Osteoblast (primary cell): Measurements from ENCODE around the gene SHROOM4. TPM values are rescaled to one million over a fixed set of nuclear protein-coding genes. Genes with fewer than 3 reads are reported as not detected.

Source experiments
- DNase-seq: peaks from one replicate; pipeline ENCODE4 v3.0.0; 2011; ENCODE audit warnings: low spot score, mixed read lengths; ENCODE audit not compliant: insufficient read length; ENCODE audit errors: missing footprints
- H2AFZ ChIP-seq: 2 replicates; pipeline ENCODE4 v1.6.0; 2011; ENCODE audit warnings: mild to moderate bottlenecking, low read length
- H3K27ac ChIP-seq: 2 replicates; pipeline ENCODE4 v1.5.1; 2011; ENCODE audit warnings: mild to moderate bottlenecking, low read depth, low read length, moderate library complexity
- H3K27me3 ChIP-seq: 2 replicates; pipeline ENCODE4 v1.6.0; 2012; ENCODE audit warnings: mild to moderate bottlenecking, control low read depth, inconsistent platforms, low read length, moderate library complexity; ENCODE audit not compliant: insufficient read depth
- H3K36me3 ChIP-seq: 2 replicates; pipeline ENCODE4 v1.5.1; 2011; ENCODE audit warnings: mild to moderate bottlenecking, low read length, control low read depth, moderate library complexity; ENCODE audit not compliant: insufficient read depth
- H3K4me1 ChIP-seq: 2 replicates; pipeline ENCODE4 v1.5.1; 2011; ENCODE audit warnings: mild to moderate bottlenecking, low read length, control low read depth, moderate library complexity; ENCODE audit not compliant: insufficient read depth
- H3K4me2 ChIP-seq: 2 replicates; pipeline ENCODE4 v1.6.0; 2011; ENCODE audit warnings: mild to moderate bottlenecking, low read length; ENCODE audit not compliant: insufficient read depth
- H3K4me3 ChIP-seq: fragments of 200-600 bp; sonication (generic); 3 replicates; pipeline ENCODE4 v1.5.1; 2012; ENCODE audit warnings: mild to moderate bottlenecking, low read length, inconsistent platforms; ENCODE audit not compliant: insufficient read depth
- H3K79me2 ChIP-seq: 2 replicates; pipeline ENCODE4 v1.6.0; 2012; ENCODE audit warnings: mild to moderate bottlenecking, low read length, control low read depth, inconsistent platforms; ENCODE audit not compliant: insufficient read depth
- H3K9me3 ChIP-seq: 2 replicates; pipeline ENCODE4 v1.5.1; 2011; ENCODE audit warnings: low read depth, low read length, control low read depth
- H4K20me1 ChIP-seq: 2 replicates; pipeline ENCODE4 v1.6.0; 2012; ENCODE audit warnings: mild to moderate bottlenecking, low read length, control low read depth; ENCODE audit not compliant: insufficient read depth
- CTCF ChIP-seq: IDR thresholded peaks from 2 replicates; pipeline ENCODE4 v1.5.1; 2011; ENCODE audit warnings: mild to moderate bottlenecking, low read depth, low read length, moderate library complexity; ENCODE audit errors: extremely low read depth
- total RNA-seq: library from RNA; depleted of rRNA; stranded (reverse); fragments of >200 nt; gene quantifications from 2 replicates; pipeline ENCODE4 v1.2.3, GENCODE V29; 2012

SHROOM4 gene
- total RNA-seq, 1 donor: 2.2 TPM

- Histone ChIP-seq H3K4me1 (peaks cover 24% of the 10 kb centered on the region), H3K27ac (no peak overlapping the region), H3K9me3 (no peaks in the 10 kb centered on the region), H4K20me1 (no peaks in the 10 kb centered on the region), H3K4me2 (no peak overlapping the region), H3K4me3 (no peak overlapping the region), H2AFZ (no peak overlapping the region), H3K79me2 (no peaks in the 10 kb centered on the region), H3K36me3 (no peaks in the 10 kb centered on the region), H3K27me3 (peaks cover 3% of the 10 kb centered on the region)
- no peak for TF ChIP-seq CTCF
- no peak for DNase-seq
These were observed 113.1 kb downstream of the SHROOM4 start for GRCh38 chrX:50700921-50701320.

- no peak for TF ChIP-seq CTCF
- H4K20me1 ChIP-seq: no peaks in the 10 kb centered on the region
- no peak overlapping the region for H3K4me2 ChIP-seq
- no peak for DNase-seq
- H3K27me3 ChIP-seq: peaks cover 3% of the 10 kb centered on the region
- H3K9me3 ChIP-seq: no peaks in the 10 kb centered on the region
- no peak overlapping the region for H3K4me3 ChIP-seq
- no peaks in the 10 kb centered on the region for H3K36me3 ChIP-seq
- H3K4me1 ChIP-seq: peaks cover 14% of the 10 kb centered on the region
- H3K79me2 ChIP-seq: no peaks in the 10 kb centered on the region
- no peak overlapping the region for H3K27ac ChIP-seq
- no peak overlapping the region for H2AFZ ChIP-seq
These were observed 115.0 kb downstream of the SHROOM4 start for GRCh38 chrX:50698944-50699343.

GRCh38 chrX:50697691-50698090, 116.3 kb downstream of the SHROOM4 start:
- TF ChIP-seq CTCF: no peak
- Histone ChIP-seq H4K20me1 (no peaks in the 10 kb centered on the region), H3K9me3 (no peaks in the 10 kb centered on the region), H3K36me3 (no peaks in the 10 kb centered on the region), H3K79me2 (no peaks in the 10 kb centered on the region), H3K27me3 (peaks cover 3% of the 10 kb centered on the region), H3K4me1 (peaks cover 12% of the 10 kb centered on the region), H3K27ac (no peak overlapping the region), H3K4me3 (no peak overlapping the region), H3K4me2 (peak overlapping the region; percentile 29), H2AFZ (no peak overlapping the region)
- DNase-seq: no peak

GRCh38 chrX:50691820-50692219, 122.2 kb downstream of the SHROOM4 start:
- H3K9me3 ChIP-seq: no peaks in the 10 kb centered on the region
- H3K4me2 ChIP-seq: no peak overlapping the region
- peak; percentile 63 for TF ChIP-seq CTCF
- no peak overlapping the region for H3K27ac ChIP-seq
- DNase-seq: peak; percentile 26
- H3K4me3 ChIP-seq: no peak overlapping the region
- H3K4me1 ChIP-seq: no peaks in the 10 kb centered on the region
- no peaks in the 10 kb centered on the region for H4K20me1 ChIP-seq
- no peaks in the 10 kb centered on the region for H3K27me3 ChIP-seq
- H3K79me2 ChIP-seq: no peaks in the 10 kb centered on the region
- no peak overlapping the region for H2AFZ ChIP-seq
- no peaks in the 10 kb centered on the region for H3K36me3 ChIP-seq
